ENCODE data around the gene CHDH.

The CHDH gene

GRCh38 chr3:53813229-53813628 is 33.0 kb downstream of the CHDH start:
- no peaks in the 10 kb centered on the region for H4K20me1 ChIP-seq (ENCODE audit: low read depth, low read length)
- no peaks in the 10 kb centered on the region for H3K27me3 ChIP-seq (ENCODE audit: low read length)
- H3F3A ChIP-seq (ENCODE audit: insufficient read depth) = 0 out of 2 replicates have a peak, but pooled peaks cover 7% of the 10 kb centered on the region
- H3K79me2 ChIP-seq (ENCODE audit: insufficient read depth, low read length) = no peaks in the 10 kb centered on the region
- TF ChIP-seq, protein P1, sequence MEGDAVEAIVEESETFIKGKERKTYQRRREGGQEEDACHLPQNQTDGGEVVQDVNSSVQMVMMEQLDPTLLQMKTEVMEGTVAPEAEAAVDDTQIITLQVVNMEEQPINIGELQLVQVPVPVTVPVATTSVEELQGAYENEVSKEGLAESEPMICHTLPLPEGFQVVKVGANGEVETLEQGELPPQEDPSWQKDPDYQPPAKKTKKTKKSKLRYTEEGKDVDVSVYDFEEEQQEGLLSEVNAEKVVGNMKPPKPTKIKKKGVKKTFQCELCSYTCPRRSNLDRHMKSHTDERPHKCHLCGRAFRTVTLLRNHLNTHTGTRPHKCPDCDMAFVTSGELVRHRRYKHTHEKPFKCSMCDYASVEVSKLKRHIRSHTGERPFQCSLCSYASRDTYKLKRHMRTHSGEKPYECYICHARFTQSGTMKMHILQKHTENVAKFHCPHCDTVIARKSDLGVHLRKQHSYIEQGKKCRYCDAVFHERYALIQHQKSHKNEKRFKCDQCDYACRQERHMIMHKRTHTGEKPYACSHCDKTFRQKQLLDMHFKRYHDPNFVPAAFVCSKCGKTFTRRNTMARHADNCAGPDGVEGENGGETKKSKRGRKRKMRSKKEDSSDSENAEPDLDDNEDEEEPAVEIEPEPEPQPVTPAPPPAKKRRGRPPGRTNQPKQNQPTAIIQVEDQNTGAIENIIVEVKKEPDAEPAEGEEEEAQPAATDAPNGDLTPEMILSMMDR (IDR thresholded peaks at IDR 0.05; ENCODE audit: insufficient read depth, low read length, poor library complexity, severe bottlenecking) = no peak
- no peak for TF ChIP-seq EZH2phosphoT487 (conservative IDR thresholded peaks at IDR 0.05; ENCODE audit: low read length)
- H3K4me2 ChIP-seq (ENCODE audit: low read depth, low read length, poor library complexity, severe bottlenecking) = no peak overlapping the region
- H2AFZ ChIP-seq (ENCODE audit: low read depth, low read length, severe bottlenecking) = no peak overlapping the region
- H3K9me2 ChIP-seq (replicated peaks; ENCODE audit: insufficient read depth, low read length) = no peaks in the 10 kb centered on the region
- H3K27ac ChIP-seq (ENCODE audit: low read depth, low read length) = no peak overlapping the region
- H3K9ac ChIP-seq (ENCODE audit: low read length) = no peak overlapping the region
- no peaks in the 10 kb centered on the region for H3K9me3 ChIP-seq (ENCODE audit: insufficient read depth, low read length)
- no peak overlapping the region for H3K4me3 ChIP-seq (ENCODE audit: insufficient read depth, low read length, poor library complexity, severe bottlenecking)
- H3K36me3 ChIP-seq (ENCODE audit: low read length) = no peaks in the 10 kb centered on the region

- Histone ChIP-seq H3K36me3 (ENCODE audit: low read length) (no peaks in the 10 kb centered on the region), H3K79me2 (ENCODE audit: insufficient read depth, low read length) (no peaks in the 10 kb centered on the region), H3K27me3 (ENCODE audit: low read length) (no peaks in the 10 kb centered on the region), H2AFZ (ENCODE audit: low read depth, low read length, severe bottlenecking) (no peak overlapping the region), H4K20me1 (ENCODE audit: low read depth, low read length) (no peaks in the 10 kb centered on the region), H3K9me3 (ENCODE audit: insufficient read depth, low read length) (no peaks in the 10 kb centered on the region), H3K4me3 (ENCODE audit: insufficient read depth, low read length, poor library complexity, severe bottlenecking) (no peak overlapping the region), H3K4me2 (ENCODE audit: low read depth, low read length, poor library complexity, severe bottlenecking) (no peak overlapping the region), H3K9me2 (replicated peaks; ENCODE audit: insufficient read depth, low read length) (no peaks in the 10 kb centered on the region), H3K9ac (ENCODE audit: low read length) (no peak overlapping the region), H3F3A (ENCODE audit: insufficient read depth) (0 out of 2 replicates have a peak, but pooled peaks cover 7% of the 10 kb centered on the region), H3K27ac (ENCODE audit: low read depth, low read length) (no peak overlapping the region)
- TF ChIP-seq, protein P1 (IDR thresholded peaks at IDR 0.05; ENCODE audit: insufficient read depth, low read length, poor library complexity, severe bottlenecking) = no peak
- TF ChIP-seq EZH2phosphoT487 (conservative IDR thresholded peaks at IDR 0.05; ENCODE audit: low read length) = no peak
Measured at GRCh38 chr3:53812434-53812833, 33.8 kb downstream of the CHDH start.

DNA sequence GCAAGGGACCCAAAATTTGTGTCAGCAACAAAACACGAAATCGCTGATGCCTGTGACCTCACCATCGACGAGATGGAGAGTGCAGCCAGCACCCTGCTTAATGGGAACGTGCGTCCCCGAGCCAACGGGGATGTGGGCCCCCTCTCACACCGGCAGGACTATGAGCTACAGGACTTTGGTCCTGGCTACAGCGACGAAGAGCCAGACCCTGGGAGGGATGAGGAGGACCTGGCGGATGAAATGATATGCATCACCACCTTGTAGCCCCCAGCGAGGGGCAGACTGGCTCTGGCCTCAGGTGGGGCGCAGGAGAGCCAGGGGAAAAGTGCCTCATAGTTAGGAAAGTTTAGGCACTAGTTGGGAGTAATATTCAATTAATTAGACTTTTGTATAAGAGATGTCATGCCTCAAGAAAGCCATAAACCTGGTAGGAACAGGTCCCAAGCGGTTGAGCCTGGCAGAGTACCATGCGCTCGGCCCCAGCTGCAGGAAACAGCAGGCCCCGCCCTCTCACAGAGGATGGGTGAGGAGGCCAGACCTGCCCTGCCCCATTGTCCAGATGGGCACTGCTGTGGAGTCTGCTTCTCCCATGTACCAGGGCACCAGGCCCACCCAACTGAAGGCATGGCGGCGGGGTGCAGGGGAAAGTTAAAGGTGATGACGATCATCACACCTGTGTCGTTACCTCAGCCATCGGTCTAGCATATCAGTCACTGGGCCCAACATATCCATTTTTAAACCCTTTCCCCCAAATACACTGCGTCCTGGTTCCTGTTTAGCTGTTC is 34.9 kb downstream of the CHDH start:
- Histone ChIP-seq H3K36me3 (ENCODE audit: low read length) (no peaks in the 10 kb centered on the region), H3K9me2 (replicated peaks; ENCODE audit: insufficient read depth, low read length) (no peaks in the 10 kb centered on the region), H3K4me2 (ENCODE audit: low read depth, low read length, poor library complexity, severe bottlenecking) (no peak overlapping the region), H3K9me3 (ENCODE audit: insufficient read depth, low read length) (no peaks in the 10 kb centered on the region), H3K79me2 (ENCODE audit: insufficient read depth, low read length) (no peaks in the 10 kb centered on the region), H3K4me3 (ENCODE audit: insufficient read depth, low read length, poor library complexity, severe bottlenecking) (no peak overlapping the region), H3K27me3 (ENCODE audit: low read length) (no peaks in the 10 kb centered on the region), H3K9ac (ENCODE audit: low read length) (no peak overlapping the region), H2AFZ (ENCODE audit: low read depth, low read length, severe bottlenecking) (no peak overlapping the region), H3K27ac (ENCODE audit: low read depth, low read length) (no peak overlapping the region), H3F3A (ENCODE audit: insufficient read depth) (0 out of 2 replicates have a peak, but pooled peaks cover 7% of the 10 kb centered on the region), H4K20me1 (ENCODE audit: low read depth, low read length) (no peaks in the 10 kb centered on the region)
- TF ChIP-seq, protein P1 (IDR thresholded peaks at IDR 0.05; ENCODE audit: insufficient read depth, low read length, poor library complexity, severe bottlenecking) = no peak
- no peak for TF ChIP-seq EZH2phosphoT487 (conservative IDR thresholded peaks at IDR 0.05; ENCODE audit: low read length)
